Hepatocyte (in vitro differentiated cells): ENCODE measurements around the gene HS6ST2.

Experiments used
- EZH2 ChIP-seq: fragments of 200-600 bp; sonication (generic); IDR thresholded peaks from 2 replicates; pipeline ENCODE4 v1.6.1; 2016; ENCODE audit warnings: antibody characterized with exemption, mild to moderate bottlenecking, borderline replicate concordance
- EZH2phosphoT487 ChIP-seq: fragments of 200-600 bp; sonication (generic); IDR thresholded peaks from one replicate; pipeline ENCODE4 v1.6.1; 2018; ENCODE audit warnings: antibody characterized with exemption, mild to moderate bottlenecking, low read depth, moderate library complexity; ENCODE audit not compliant: unreplicated experiment, severe bottlenecking

- TF ChIP-seq EZH2phosphoT487 (no peak), EZH2 (no peak)
Observed at GRCh38 chrX:132836471-132836870, 122.0 kb downstream of the HS6ST2 start.
